ENCODE results near the gene HBP1.
"Not testable (repeated sequence)": the region's sequence is repeated elsewhere in the genome, so short reads cannot be mapped to it uniquely, and the experiment has no call there.

The HBP1 gene

GRCh38 chr7:107168233-107169119, at the start of gene HBP1:
Gene HBP1 (plus strand): TSS chr7:107169003. CDS start chr7:107179894, 10,891 bp downstream.
- peak; percentile 100 for DNase-seq

GRCh38 chr7:107119376-107120105, 49.3 kb upstream of the HBP1 start:
- DNase-seq = no peak

- DNase-seq = no peak
These were observed 46.3 kb upstream of the HBP1 start for GRCh38 chr7:107122486-107122911.

GRCh38 chr7:107123392-107123791, 45.4 kb upstream of the HBP1 start:
- DNase-seq = no peak

- DNase-seq = peak; percentile 73
These were observed 43.3 kb upstream of the HBP1 start for GRCh38 chr7:107125475-107125874.

- no peak for DNase-seq
These were observed 40.6 kb upstream of the HBP1 start for GRCh38 chr7:107128217-107128616.

GRCh38 chr7:107128748-107129147, 40.1 kb upstream of the HBP1 start:
- no peak for DNase-seq

- DNase-seq = peak; percentile 66
These were observed 38.1 kb upstream of the HBP1 start for GRCh38 chr7:107130487-107131220.

- no peak for DNase-seq
These were observed 35.4 kb upstream of the HBP1 start for GRCh38 chr7:107133396-107133795.

GRCh38 chr7:107138696-107139420, 29.9 kb upstream of the HBP1 start:
- no peak for DNase-seq

- not testable (repeated sequence) for DNase-seq
These were observed 24.9 kb upstream of the HBP1 start for GRCh38 chr7:107143875-107144274.

- DNase-seq = peak; percentile 14
These were observed 23.6 kb upstream of the HBP1 start for GRCh38 chr7:107145067-107145838.

GRCh38 chr7:107147464-107148393, 21.1 kb upstream of the HBP1 start:
- peak; percentile 71 for DNase-seq

GRCh38 chr7:107148721-107149120, 20.1 kb upstream of the HBP1 start:
- no peak for DNase-seq

- no peak for DNase-seq
These were observed 18.9 kb upstream of the HBP1 start for GRCh38 chr7:107149863-107150262.

- peak; percentile 88 for DNase-seq
These were observed 18.3 kb upstream of the HBP1 start for GRCh38 chr7:107150375-107151073.

- no peak for DNase-seq
These were observed 17.3 kb upstream of the HBP1 start for GRCh38 chr7:107151538-107151937.

GRCh38 chr7:107152011-107152410, 16.8 kb upstream of the HBP1 start:
- peak; percentile 16 for DNase-seq

GRCh38 chr7:107154826-107155225, 14.0 kb upstream of the HBP1 start:
- no peak for DNase-seq

GRCh38 chr7:107155726-107156125, 13.1 kb upstream of the HBP1 start:
- not testable (repeated sequence) for DNase-seq

Measured in DMS53 (cell line).